NCI-H69 (cell line): ENCODE measurements around the gene MEST.
A peak's percentile ranks its signal among the peaks of the same experiment; 100 is the strongest.
"Not testable (repeated sequence)": the region's sequence is repeated elsewhere in the genome, so short reads cannot be mapped to it uniquely, and the experiment has no call there.

ENCODE experiments used
- DNase-seq: peaks from one replicate; lab custom pipeline; 2025; lab: John Stamatoyannopoulos, UW

Gene MEST

DNA sequence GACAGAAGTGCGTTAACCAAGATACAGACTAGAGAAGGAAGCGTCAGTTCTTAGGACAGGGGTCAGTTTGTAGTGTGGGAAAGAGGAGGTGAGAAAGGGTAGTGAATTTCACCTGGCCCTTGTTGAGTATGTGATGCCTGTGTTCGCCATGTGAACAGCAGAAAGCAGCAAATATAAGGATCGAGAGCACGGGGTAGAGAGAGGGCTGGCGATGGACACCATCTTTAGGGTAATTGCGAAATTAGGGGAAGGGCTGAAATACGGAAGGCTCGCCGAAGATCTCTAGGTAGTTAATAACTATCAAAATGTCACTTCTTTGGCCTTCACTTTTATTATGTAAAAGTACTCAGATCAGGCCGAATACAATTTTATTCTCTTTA is 6.2 kb upstream of the MEST start:
- no peak for DNase-seq

DNA sequence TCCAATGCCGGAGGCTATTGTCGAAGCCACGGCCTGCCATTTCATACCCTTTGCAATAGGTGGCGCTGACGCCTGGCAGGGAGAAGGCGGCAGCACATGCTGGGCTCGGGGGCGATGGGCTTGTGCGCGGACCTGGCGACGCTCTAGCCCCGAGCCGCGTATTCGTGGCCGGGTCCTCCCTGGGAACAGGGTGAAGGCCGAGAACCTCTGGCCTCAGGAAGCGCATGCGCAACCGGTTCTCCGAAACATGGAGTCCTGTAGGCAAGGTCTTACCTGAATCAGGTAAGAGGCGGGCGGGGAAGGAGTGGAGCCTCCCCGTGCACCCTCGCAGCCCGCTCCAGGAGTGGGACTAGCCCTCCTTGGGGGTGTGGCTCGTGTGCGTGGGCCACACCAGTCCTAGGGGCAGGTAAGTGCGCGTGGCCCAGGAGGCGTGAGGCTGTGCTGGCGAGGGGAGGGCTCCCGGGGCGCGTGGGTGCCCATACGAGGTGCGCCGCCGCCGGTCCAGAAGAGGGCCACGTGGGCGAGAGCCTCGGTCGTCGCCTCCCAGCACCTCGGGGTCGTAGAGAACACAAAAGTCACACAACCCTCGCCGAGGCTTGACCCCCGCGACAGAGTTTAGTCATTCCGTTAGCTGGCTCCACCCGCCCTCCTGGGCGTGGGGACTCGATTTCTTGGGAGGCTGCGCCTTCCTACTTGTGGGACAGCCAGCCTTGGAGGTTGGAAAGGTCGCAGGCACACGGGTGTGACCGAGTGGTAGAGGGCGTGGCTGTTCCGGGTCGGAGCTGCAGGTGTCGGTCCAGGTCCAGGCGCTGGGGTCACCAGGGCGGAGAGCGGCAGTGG is 5.6 kb upstream of the MEST start:
- DNase-seq: peak; percentile 92

DNA sequence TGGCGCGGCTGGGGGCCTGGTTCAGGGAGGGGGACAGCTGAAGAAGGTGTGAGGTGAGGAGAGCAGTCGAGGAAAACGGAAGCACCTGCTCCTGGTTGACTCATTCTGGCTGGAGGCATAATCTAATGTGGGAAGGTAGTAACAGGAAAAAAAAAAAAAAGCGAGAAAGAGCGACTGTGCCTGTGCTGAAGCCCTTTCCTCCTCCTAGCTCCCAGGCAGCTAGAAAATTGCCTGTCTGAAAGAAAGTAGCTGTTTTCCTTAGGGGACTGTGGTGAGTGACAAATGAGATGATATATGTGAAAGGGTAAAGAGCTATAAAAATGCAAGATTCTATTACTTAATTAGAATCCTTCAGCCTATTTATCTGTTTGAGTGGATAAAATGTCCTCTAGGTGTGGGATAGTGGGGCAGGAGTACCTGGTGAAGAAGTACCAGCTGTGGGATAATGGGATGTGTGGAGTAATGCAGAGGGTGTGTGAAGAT is 4.9 kb upstream of the MEST start:
- DNase-seq: peak; percentile 74

DNA sequence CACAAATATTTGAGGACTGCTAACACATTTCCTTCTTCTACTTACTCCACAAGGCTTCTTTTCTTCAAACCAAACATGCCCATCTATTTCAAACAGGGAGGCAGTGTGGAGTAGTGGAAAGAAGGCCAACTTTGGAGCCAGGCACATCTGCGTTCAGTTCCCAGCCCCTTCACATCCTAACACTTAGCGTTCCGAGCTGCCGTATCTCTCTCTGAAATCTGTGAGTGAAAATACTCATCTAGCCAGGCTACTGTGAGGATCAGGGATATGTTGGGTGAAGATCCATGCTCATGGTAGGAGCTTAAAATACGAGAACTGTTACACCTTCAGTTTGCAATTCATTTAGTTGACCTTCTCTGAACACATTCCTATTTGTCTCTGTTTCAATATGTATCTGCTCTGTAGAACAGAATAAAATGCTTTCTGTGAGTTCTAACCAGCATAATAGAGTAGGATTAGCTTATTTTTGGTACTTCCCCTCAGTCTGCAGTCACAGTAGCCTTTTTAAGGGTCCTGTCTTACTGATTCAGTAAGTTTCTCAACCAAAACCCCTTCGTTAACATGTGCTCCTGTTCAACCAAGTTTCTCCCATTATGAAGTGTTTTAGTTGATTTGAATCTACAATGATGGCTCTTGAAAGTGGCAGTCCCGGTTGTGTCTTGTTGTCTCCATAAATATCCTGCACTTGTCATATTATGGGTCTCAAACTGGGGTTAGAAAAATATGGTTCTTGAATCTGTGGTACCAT is 3.3 kb upstream of the MEST start:
- peak; percentile 55 for DNase-seq

DNA sequence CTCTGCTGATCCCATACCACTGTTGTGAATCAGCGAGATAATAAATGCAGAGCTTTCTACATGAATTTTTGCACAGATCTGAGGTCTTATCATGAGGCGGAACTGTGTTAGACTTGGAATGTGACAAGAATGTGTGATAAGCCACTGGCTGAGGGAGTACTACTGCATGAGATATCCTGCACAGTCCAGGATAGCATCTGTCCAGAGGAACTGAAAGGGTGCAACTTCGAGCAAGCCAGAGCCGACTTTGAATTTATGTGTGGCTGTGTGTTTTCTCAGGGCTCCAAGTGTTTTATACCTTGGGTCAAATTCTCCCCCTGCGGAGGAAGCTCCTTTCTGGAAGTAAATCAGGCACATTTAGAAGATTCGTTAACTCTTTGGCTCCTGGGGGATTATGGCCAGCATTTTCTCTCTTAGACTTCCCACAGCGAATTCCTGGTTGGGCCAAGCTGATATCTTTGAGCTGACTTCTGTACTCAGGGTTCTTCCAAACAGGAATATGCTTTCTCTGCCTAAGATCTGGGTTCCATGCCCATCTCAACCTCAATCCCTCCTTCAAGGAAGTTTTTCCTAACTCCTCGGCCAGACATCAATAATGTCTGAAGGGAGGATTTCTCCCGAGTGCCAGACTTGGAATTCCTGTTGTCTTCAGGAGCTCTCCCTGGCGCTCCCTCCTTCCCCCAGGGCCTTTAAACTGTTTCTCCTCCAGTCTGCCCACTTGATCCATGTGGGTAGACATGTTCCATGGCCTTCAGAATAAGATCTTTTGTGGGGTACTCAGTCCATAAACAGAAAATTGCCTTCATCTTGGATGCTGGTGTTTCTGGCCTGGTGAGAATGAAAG is 2.5 kb upstream of the MEST start:
- peak; percentile 64 for DNase-seq

DNA sequence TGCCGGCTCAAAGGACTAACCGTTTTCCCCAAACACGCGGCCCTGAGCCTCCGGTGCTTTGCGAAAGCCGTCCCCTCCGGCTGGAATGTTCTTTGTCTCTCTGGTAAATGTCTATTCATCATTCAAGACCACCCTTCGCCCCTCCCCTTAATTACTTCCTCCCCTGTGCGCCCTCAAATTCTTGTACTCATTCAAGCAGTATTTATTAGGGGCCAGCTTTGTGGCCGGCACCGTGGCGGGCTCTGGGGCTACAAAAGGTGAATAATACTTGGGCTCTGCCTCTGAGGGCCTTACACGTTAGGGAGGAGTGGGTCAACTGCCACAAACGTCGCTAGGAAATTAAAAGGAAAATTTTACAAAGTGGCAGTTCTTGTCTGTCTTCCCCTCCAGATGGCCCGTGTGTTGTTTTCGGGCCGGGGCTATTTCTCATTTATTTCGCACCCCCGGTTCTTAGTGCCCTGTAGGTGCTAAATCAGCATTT is 1.5 kb upstream of the MEST start:
- peak; percentile 88 for DNase-seq

DNA sequence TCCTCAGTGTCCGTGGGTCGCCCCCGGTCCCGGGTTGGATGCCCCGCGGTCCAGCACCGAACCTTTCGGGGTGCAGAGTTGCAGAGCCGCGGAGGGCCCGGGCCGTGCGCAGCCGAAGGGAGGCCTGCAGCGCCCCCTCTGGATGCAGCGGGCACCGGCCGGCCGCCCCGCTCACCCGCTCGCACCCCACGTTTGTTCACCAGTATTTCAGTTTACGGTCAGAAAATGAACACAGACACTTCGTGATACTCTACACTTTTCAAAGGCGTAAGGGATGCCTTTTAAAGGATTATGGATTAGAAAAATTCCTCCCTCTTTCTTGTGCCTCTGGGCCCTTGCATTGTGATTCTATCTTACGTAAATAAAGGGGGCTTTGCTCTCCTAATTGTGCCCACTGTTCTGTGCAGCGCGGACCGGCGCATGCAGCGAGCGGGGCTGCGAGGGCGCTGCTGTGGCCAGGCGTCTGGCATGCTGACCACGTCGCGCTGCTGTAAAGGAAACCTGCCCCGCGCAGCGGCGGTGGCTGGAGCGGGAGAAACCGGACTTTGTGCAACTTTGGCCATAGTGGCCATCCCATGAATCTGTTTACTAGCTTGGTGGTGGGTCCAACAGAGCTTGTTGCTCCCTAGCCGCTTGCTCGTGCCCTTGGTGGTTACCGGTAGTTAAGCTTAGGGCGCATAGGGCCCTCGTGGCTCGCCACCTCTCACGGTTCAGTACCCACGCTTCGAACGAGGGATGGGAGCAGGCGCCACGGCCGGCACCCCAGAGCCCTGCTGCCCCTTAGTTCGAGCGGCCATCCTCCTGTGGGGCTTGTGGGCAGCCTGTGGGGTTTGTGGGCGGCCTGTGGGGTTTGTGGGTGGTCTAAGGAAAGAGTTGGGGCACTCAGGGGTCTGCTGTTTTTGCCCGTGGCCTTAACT is 739 bp upstream of the MEST start:
- DNase-seq: peak; percentile 84

DNA sequence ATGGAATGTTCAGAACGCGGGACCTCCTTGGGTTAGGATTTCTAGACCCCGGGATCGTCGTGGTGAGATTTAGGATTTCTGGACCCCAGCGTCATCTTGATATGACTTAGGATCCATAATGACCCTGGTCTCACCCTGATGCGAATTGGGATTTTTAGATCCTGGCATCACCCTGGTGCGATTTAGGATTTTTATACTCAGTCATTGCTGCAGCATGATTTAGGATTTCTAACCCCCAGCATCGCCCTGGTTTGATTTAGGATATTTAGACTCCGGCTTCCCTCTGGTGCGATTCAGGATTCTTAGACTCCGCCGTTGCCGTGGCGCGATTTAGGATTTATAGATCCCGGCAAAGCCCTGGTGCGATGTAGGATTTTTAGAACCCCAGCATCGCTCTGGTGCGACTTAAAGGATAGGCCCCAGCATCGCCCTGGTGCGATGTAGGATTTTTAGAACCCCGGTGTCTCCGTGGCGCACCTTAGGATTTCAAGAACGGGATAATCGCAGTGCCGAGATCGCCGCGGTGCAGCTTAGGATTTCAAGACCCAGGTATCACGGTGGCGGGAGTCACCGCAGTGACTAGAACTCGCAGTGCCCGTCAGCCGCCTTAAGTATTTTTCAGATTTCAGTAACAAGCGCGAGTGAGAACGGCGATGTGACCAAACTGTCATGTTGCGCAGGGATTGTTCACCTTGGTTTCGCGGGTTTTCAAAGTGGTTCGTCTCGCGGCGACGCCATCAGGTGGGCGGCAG is 814 bp downstream of the MEST start:
- peak; percentile 68 for DNase-seq

DNA sequence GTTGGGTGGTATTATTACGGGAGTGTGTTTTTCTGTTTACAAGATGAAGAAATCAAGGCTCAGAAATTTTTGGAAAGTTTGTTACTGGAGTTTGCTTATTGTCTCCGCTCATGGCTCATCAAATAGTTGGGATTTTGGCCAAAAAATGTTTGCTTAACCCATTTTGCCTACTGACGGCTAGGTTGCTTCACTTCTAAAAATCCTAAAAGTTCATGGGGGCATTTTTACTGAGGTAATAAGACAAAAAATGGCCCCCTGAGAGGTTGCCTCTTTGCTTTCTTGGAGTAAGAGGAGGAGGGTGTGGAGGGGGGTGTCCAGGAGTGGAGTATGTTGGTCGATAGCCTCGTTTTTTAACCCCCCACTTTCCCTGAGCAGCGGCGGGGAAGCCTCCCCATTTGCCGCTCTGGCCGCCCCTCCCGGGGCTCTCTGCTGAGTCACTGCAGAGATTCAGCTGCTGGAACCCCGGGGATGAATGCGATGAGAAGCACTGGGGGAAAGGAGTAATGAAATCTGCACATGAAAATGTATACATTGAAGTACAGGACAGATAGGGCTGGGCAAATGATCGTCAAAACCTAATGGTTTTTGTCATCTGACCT is 1.5 kb downstream of the MEST start:
- peak; percentile 71 for DNase-seq

DNA sequence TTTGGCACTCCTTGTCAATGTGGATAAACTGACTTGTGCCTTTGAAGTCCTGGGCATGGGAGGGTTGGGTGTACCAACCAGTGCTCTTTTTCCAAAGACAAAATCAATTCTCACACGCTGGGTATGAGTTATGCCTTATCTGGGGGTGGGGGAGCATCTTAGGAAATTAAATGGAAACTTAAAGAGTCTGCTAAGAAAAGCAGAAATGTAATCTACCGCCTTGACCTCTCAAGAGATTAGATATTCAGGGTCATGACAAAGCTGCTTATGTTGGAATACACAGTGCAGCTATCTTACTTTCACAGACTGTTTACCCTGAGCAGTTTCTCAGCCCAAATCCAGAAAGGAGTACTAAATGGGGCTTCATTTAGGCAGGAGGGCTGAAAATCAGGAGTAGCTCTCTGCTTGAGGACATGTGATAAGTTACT is 2.6 kb downstream of the MEST start:
- DNase-seq: peak; percentile 50

DNA sequence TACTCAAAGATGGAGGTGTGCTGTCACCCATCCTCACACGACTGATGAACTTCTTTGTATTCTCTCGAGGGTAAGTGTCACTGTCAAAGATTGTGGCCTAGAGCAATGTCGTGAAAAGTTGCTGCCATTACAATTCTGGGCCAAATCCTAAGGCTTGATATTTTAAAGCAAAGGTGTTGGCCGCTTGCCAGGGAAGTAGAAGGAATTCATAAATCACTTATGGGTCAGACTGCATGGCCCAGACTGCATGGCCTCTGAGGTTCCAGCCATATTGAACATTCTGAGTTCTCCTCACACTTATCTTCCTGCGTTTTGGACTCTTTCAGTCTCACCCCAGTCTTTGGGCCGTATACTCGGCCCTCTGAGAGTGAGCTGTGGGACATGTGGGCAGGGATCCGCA is 8.6 kb downstream of the MEST start:
- peak; percentile 42 for DNase-seq

DNA sequence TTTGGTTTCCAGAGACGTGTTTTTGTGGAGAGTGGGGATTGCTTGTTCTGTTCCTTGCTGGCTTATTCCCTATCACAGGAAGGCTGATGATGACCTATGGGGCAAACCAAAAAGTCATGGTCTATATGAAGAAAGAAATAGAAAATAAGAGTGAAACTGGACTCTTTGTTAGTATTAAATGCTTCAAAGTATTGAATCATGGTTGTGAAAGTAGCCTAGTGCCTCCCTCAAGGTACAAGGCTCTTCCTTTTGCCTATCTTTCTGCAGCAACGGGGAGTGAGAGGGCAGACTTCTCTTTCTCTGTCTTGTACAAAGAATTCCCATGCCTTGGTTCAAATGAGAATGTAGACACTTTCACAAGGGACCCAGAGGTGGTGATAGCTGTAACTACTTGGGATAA is 9.0 kb downstream of the MEST start:
- DNase-seq: no peak

DNA sequence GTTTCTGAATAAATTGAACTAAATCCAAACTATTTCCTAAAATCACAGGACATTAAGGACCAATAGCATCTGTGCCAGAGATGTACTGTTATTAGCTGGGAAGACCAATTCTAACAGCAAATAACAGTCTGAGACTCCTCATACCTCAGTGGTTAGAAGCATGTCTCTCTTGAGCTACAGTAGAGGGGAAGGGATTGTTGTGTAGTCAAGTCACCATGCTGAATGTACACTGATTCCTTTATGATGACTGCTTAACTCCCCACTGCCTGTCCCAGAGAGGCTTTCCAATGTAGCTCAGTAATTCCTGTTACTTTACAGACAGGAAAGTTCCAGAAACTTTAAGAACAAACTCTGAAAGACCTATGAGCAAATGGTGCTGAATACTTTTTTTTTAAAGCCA is 13.9 kb downstream of the MEST start:
- no peak for DNase-seq

DNA sequence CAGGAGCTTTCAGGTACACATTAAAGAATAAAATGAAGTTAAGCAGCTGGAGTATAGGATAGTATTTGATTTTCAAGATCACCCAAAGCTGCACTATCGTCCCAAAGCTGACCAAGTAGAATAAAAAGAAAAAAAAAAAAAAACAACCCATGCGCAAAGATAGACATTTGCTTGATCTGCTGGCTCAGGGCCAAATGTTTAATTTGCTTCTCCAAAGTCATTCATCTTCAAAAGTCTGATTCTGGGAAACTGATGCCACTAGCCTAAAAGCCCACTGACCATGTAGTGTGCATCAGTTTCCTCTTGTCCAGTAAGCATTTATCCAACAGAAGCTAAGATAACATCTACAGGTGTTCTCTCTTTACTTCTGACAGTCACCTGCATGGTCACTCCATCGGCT is 14.5 kb downstream of the MEST start:
- no peak for DNase-seq

DNA sequence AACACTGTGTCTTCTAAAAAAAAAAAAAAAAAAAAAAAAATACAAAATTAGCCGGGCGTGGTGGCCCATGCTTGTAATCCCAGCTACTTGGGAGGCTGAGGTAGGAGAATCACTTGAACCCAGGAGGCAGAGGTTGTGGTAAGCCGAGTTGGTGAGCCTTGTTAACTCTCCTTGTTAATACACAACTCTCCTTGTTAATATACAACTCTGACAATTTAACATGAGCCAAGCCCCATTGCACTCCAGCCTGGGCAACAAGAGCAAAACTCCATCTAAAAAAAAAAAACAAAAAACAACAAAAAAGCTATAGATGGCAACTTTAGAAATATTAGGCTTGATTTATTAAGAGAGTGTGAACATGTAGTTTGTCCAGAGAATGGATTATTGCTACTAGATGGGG is 20.2 kb downstream of the MEST start:
- DNase-seq: not testable (repeated sequence)

DNA sequence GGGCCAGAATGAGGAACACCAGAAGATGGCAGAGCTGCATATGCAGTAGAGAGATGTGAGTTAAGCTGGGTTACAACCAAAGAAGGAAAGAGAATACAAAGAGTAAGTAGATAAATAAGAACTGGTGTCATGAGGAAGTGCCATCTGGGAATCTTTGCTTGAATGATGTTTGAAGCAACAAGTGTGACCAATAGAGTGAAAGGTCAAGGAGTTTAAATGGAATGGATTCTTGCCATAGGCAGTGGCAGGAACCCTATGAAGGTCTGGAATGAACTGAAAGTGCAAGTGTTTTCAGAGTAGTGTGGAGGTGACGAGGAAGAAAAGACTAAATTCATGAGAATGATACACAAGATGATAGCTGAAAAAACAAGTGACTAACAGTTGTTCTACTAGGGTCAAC is 21.6 kb downstream of the MEST start:
- DNase-seq: no peak

DNA sequence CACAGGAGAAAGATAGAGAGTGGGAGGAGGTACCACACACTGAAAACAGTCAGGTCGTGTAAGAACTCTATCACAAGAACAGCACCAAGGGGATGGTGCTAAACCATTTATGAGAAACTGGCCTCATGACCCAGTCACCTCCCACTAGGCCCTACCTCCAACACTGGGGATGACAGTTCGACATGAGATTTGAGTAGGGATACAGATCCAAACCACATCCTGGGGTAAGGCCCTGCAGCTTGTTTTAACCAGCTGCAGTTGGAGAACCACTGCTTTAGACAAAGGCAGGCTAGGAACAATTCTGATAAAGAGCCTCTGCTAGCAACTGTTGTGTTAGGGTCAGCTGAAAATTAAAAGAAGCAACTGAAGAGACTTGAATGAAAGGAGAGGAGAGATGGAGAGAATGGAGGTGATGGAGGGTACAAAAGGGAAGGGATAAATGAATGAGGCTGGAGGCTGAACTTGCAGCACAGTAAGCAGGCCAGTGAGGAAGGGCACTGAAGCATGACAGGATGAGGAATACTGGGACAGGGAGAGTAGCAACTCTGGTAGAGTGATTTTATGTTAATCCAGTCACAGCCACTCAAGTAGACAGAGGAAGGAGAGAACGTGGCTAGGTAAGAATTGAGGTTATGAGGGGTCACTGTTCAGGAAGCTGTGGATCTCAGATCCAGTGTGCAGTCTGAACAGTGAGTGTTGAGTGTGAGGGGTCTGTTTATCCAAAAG is 23.6 kb downstream of the MEST start:
- no peak for DNase-seq

DNA sequence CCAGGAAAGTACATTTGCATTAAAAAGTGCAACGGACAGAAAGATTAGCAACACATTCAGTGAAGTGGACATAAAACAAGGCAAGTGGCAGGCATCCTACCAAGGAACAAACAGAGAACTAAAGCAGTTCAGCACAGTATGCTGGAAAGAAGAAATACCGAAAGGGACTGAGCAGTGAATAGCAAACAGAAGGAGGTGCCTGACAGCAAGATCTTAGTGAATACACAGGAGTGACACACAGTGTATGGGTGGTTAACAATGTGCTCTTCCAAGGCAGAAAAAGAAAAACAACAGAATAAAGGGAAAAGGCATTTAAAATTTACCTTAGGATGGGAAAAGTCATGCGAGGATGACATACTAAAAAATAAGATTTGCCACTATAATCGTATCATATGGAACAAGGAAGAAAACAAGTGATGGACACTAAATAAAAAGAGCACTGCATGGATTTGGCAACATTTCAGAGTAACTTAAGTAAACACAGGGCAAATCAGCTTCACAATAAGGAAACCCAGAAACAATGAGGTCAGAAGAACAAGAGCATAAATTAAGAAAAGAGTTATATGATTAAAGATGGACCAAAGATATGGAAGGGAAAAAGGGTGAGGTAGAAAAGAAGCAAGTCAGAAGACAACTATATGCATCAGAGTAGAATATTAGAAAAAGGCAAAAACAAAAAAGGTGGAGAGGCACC is 29.5 kb downstream of the MEST start:
- peak; percentile 33 for DNase-seq
